ENCODE data around the gene IKBKE.

Gene IKBKE

GRCh38 chr1:206453111-206453510 lies 17.2 kb upstream of the IKBKE start:
- DNase-seq (ENCODE audit: low read depth in 2 of 3, low spot score in 2 of 3) = no peak

GRCh38 chr1:206455289-206455665 lies 15.0 kb upstream of the IKBKE start:
- DNase-seq (ENCODE audit: low read depth in 2 of 3, low spot score in 2 of 3) = no peak

GRCh38 chr1:206455666-206456344 lies 14.5 kb upstream of the IKBKE start:
- DNase-seq (ENCODE audit: low read depth in 2 of 3, low spot score in 2 of 3) = no peak

- DNase-seq (ENCODE audit: low read depth in 2 of 3, low spot score in 2 of 3) = no peak
Observed at GRCh38 chr1:206456577-206457370, 13.5 kb upstream of the IKBKE start.

- DNase-seq (ENCODE audit: low read depth in 2 of 3, low spot score in 2 of 3) = no peak
Observed at GRCh38 chr1:206457408-206458120, 12.7 kb upstream of the IKBKE start.

- no peak for DNase-seq (ENCODE audit: low read depth in 2 of 3, low spot score in 2 of 3)
Observed at GRCh38 chr1:206459703-206460102, 10.6 kb upstream of the IKBKE start.

- no peak for DNase-seq (ENCODE audit: low read depth in 2 of 3, low spot score in 2 of 3)
Observed at GRCh38 chr1:206460836-206461426, 9.3 kb upstream of the IKBKE start.

- DNase-seq (ENCODE audit: low read depth in 2 of 3, low spot score in 2 of 3) = peak in 2 of 3 experiments; percentile 33 to 56
Observed at GRCh38 chr1:206461602-206462455, 8.4 kb upstream of the IKBKE start.

GRCh38 chr1:206463137-206463536 lies 7.1 kb upstream of the IKBKE start:
- no peak for DNase-seq (ENCODE audit: low read depth in 2 of 3, low spot score in 2 of 3)

GRCh38 chr1:206463911-206464310 lies 6.4 kb upstream of the IKBKE start:
- DNase-seq (ENCODE audit: low read depth in 2 of 3, low spot score in 2 of 3) = no peak

GRCh38 chr1:206464456-206464964 lies 5.8 kb upstream of the IKBKE start:
- DNase-seq (ENCODE audit: low read depth in 2 of 3, low spot score in 2 of 3) = no peak

GRCh38 chr1:206465951-206466350 lies 4.3 kb upstream of the IKBKE start:
- no peak for DNase-seq (ENCODE audit: low read depth in 2 of 3, low spot score in 2 of 3)

GRCh38 chr1:206466840-206467649 lies 3.2 kb upstream of the IKBKE start:
- no peak for DNase-seq (ENCODE audit: low read depth in 2 of 3, low spot score in 2 of 3)

- no peak for DNase-seq (ENCODE audit: low read depth in 2 of 3, low spot score in 2 of 3)
Observed at GRCh38 chr1:206467915-206468314, 2.4 kb upstream of the IKBKE start.

GRCh38 chr1:206468571-206468970 lies 1.7 kb upstream of the IKBKE start:
- no peak for DNase-seq (ENCODE audit: low read depth in 2 of 3, low spot score in 2 of 3)

GRCh38 chr1:206469411-206469932 lies 804 bp upstream of the IKBKE start:
- DNase-seq (ENCODE audit: low read depth in 2 of 3, low spot score in 2 of 3) = no peak

GRCh38 chr1:206470692-206471414 lies 577 bp downstream of the IKBKE start:
- DNase-seq (ENCODE audit: low read depth in 2 of 3, low spot score in 2 of 3) = peak in 1 of 3 experiments; percentile 29

GRCh38 chr1:206471415-206471801 lies 1.1 kb downstream of the IKBKE start:
- DNase-seq (ENCODE audit: low read depth in 2 of 3, low spot score in 2 of 3) = no peak

GRCh38 chr1:206472024-206472423 lies 1.7 kb downstream of the IKBKE start:
- no peak for DNase-seq (ENCODE audit: low read depth in 2 of 3, low spot score in 2 of 3)
